K562 (cell line): ENCODE measurements around the gene EYA2. TPM values are rescaled to one million over a fixed set of nuclear protein-coding genes. Genes with fewer than 3 reads are reported as not detected.

Experiments
- ATAC-seq: fragments of 200-7000 bp; cut with Tn5 transposase; 3 replicates; pipeline ENCODE4 v1.9.1; 2020; ENCODE audit warnings: moderate library complexity
- BruUV-seq: library from RNA; stranded (reverse); fragments of 400-500 nt; replicated peaks from 2 replicates; lab custom pipeline; 2021; lab: Mats Ljungman, UMichigan
- CTCF ChIA-PET: fragments of 300-600 bp; formaldehyde crosslinking; extraction: SDS; loops from one replicate; lab custom pipeline; 2021; ENCODE audit warnings: low intra/inter-chr PET ratio; lab: Yijun Ruan, JAX
- POLR2A ChIA-PET: fragments of 300-600, 350-650 bp; sonication (Branson Sonifier 250); formaldehyde crosslinking; extraction: SDS; loops from one replicate; lab custom pipeline; 2021; ENCODE audit warnings: antibody characterized with exemption, inconsistent platforms; lab: Yijun Ruan, JAX
- DNase-seq, 4 experiments: peaks; one replicate each; pipeline versions ENCODE4 v3.0.0 to v3.0.0-alpha.2; 2011 to 2018; ENCODE audit warnings: low spot score in 3 of 4, mixed read lengths in 3 of 4; ENCODE audit errors: extremely low read depth in 1 of 4
- FAIRE-seq: peaks from 2 replicates; lab custom pipeline; 2011; peaks lifted over from hg19 to GRCh38; lab: Jason Lieb, UNC
- H2AFZ ChIP-seq: 2 replicates; pipeline ENCODE4 v1.6.0; 2011; ENCODE audit warnings: low read depth, low read length, control low read depth, inconsistent platforms
- H3K27ac ChIP-seq: fragments of 200-600 bp; 3 replicates; pipeline ENCODE4 v1.8.0; 2011; ENCODE audit warnings: low read depth, mild to moderate bottlenecking, control low read depth, inconsistent platforms, low read length, moderate library complexity, mixed read lengths; ENCODE audit errors: extremely low read depth
- H3K27me3 ChIP-seq, 2 experiments: fragments of 300-600 bp in 1 of 2; 2 replicates in 1 of 2; 3 replicates in 1 of 2; pipeline versions ENCODE4 v1.6.0 to v1.8.0; 2011; ENCODE audit warnings: inconsistent platforms in 2 of 2, low read length in 2 of 2, mild to moderate bottlenecking in 1 of 2, mixed read lengths in 1 of 2, moderate library complexity in 1 of 2; ENCODE audit not compliant: control insufficient read depth in 2 of 2, insufficient read depth in 2 of 2
- H3K36me3 ChIP-seq: fragments of 300-600 bp; 3 replicates; pipeline ENCODE4 v1.8.0; 2011; ENCODE audit warnings: mild to moderate bottlenecking, low read length, inconsistent platforms; ENCODE audit not compliant: control insufficient read depth, insufficient read depth
- H3K4me1 ChIP-seq, 2 experiments: fragments of 200-600 bp in 1 of 2; replicated peaks in 1 of 2; 2 replicates in 1 of 2; 3 replicates in 1 of 2; pipeline versions ENCODE4 v1.5.1 to v1.8.0; 2011; ENCODE audit warnings: inconsistent platforms in 2 of 2, low read length in 2 of 2, mild to moderate bottlenecking in 1 of 2, mixed read lengths in 1 of 2, moderate library complexity in 1 of 2; ENCODE audit not compliant: control insufficient read depth in 2 of 2, insufficient read depth in 2 of 2
- H3K4me2 ChIP-seq: 2 replicates; pipeline ENCODE4 v1.6.1; 2011; ENCODE audit warnings: low read length, control low read depth, inconsistent platforms, mixed read lengths; ENCODE audit not compliant: insufficient read depth
- H3K4me3 ChIP-seq: fragments of 200-600 bp; sonication (generic), shearing (Covaris generic); 2 replicates; pipeline ENCODE4 v1.5.1; 2016; ENCODE audit warnings: control low read depth, inconsistent platforms
- H3K79me2 ChIP-seq: fragments of 200-600 bp; 3 replicates; pipeline ENCODE4 v1.8.0; 2011; ENCODE audit warnings: low read length, inconsistent platforms; ENCODE audit not compliant: control insufficient read depth, insufficient read depth
- H3K9ac ChIP-seq, 2 experiments: 2 replicates each; pipeline versions ENCODE4 v1.6.0 to v1.6.1; 2011; ENCODE audit warnings: low read depth in 2 of 2, low read length in 2 of 2, control low read depth in 1 of 2, inconsistent platforms in 1 of 2, mild to moderate bottlenecking in 1 of 2, mixed read lengths in 1 of 2; ENCODE audit not compliant: insufficient read depth in 1 of 2
- H3K9me1 ChIP-seq: one replicate; pipeline ENCODE4 v1.6.0; 2011; ENCODE audit warnings: inconsistent platforms, mild to moderate bottlenecking, low read length, moderate library complexity; ENCODE audit not compliant: control insufficient read depth, insufficient read depth
- H3K9me3 ChIP-seq: replicated peaks from 2 replicates; pipeline ENCODE4 v1.5.1; 2011; ENCODE audit warnings: low read depth, low read length, inconsistent platforms; ENCODE audit not compliant: control insufficient read depth, insufficient read depth
- H4K20me1 ChIP-seq: replicated peaks from 2 replicates; pipeline ENCODE4 v1.6.1; 2011; ENCODE audit warnings: low read length, inconsistent platforms, mixed read lengths; ENCODE audit not compliant: control insufficient read depth, insufficient read depth
- CEBPZ ChIP-seq: fragments of 150-350 bp; IDR thresholded peaks from 2 replicates; pipeline ENCODE4 v1.6.1; 2014; ENCODE audit warnings: low read depth, mild to moderate bottlenecking, low read length, borderline replicate concordance
- EP300 ChIP-seq: IDR thresholded peaks from 2 replicates; pipeline ENCODE4 v1.6.1; 2012; ENCODE audit warnings: low read length, improper control_type of control experiment
- HMG20A ChIP-seq: fragments of 450-650 bp; formaldehyde crosslinking; conservative IDR thresholded peaks from 2 replicates; pipeline ENCODE4 v1.4.0; 2020; ENCODE audit warnings: mild to moderate bottlenecking, mixed read lengths
- HNRNPH1 ChIP-seq: fragments of 200-400 bp; formaldehyde crosslinking; optimal IDR thresholded peaks from 2 replicates; pipeline ENCODE3; 2017; ENCODE audit warnings: low read depth, mild to moderate bottlenecking, low read length, moderate library complexity
- HOMEZ ChIP-seq: fragments of 250-450 bp; sonication (Bioruptor Pico); IDR thresholded peaks from 2 replicates; pipeline ENCODE4 v1.4.0; 2020; ENCODE audit warnings: mild to moderate bottlenecking, moderate library complexity
- PRDM10 ChIP-seq: fragments of 450-650 bp; IDR thresholded peaks from 2 replicates; pipeline ENCODE4 v1.6.1; 2018; ENCODE audit not compliant: partially characterized antibody
- PURB ChIP-seq: sonication (generic); formaldehyde crosslinking; IDR thresholded peaks from 2 replicates; pipeline ENCODE4 v1.9.0; 2021; ENCODE audit warnings: low read depth, mild to moderate bottlenecking, missing genetic modification reagents
- ZNF3 ChIP-seq: fragments of 250-450 bp; sonication (Bioruptor Pico); IDR thresholded peaks from 2 replicates; pipeline ENCODE4 v1.5.0; 2021; ENCODE audit warnings: mild to moderate bottlenecking, moderate library complexity
- ZNF395 ChIP-seq: fragments of 200-800 bp; sonication (Bioruptor generic); IDR thresholded peaks from 2 replicates; pipeline ENCODE4 v1.6.1; 2017; ENCODE audit warnings: missing genetic modification characterization, missing compliant biosample characterization
- WGBS: fragments of 100-300 bp; shearing (Covaris generic); methylation state at CpG from one replicate; pipeline ENCODE4 v1.1.6; 2016; ENCODE audit warnings: low coverage, mixed read lengths; ENCODE audit not compliant: insufficient coverage; ENCODE audit errors: missing lambda C conversion rate; 5-methylcytosine and 5-hydroxymethylcytosine counted together
- in situ Hi-C: fragments of 300-500 bp; cut with MboI; formaldehyde crosslinking; loops from 4 replicates; pipeline ENCODE4 v1.15.0; 2018; ENCODE audit warnings: inconsistent platforms, mixed read lengths
- intact Hi-C: fragments of 100-400 bp; cut with micrococcal nuclease; formaldehyde crosslinking; loops from 2 replicates; pipeline ENCODE4 v1.14.2; 2022
- polyA plus RNA-seq, 8 experiments: library from polyadenylated mRNA; depleted of rRNA in 4 of 8; stranded (reverse) in 5 of 8; unstranded in 3 of 8; fragments of >200 nt; fragmentation: Nextera tagmentation in 2 of 8; fragmentation: Illumina TruSeq in 1 of 8; extraction: Ambion mirVana in 2 of 8; extraction: Trizol in 1 of 8; gene quantifications; 2 replicates each; pipeline versions ENCODE4 v1.2.1 to v1.2.3, GENCODE V29; 2011 to 2014; ENCODE audit warnings: inconsistent platforms in 1 of 8, missing spikeins in 1 of 8
- total RNA-seq, 7 experiments: library from RNA; depleted of rRNA in 6 of 7; stranded (reverse); fragments of >200 nt in 6 of 7; fragmentation: Illumina TruSeq in 2 of 7; extraction: Trizol in 2 of 7; gene quantifications; 2 replicates each; pipeline versions ENCODE4 v1.2.1 to v1.2.3, GENCODE V29; 2011 to 2021; ENCODE audit warnings: low replicate concordance in 1 of 7

The EYA2 gene
- total and polyA plus RNA-seq, 9 of the 15 experiments (the other 6 are each of a cell fraction or from before 2014, with no cell fraction given): 0.03 TPM; not detected in 8

GRCh38 chr20:46974669-46975434 is 80.2 kb downstream of the EYA2 start (continued):
- TF ChIP-seq CEBPZ: no peak
- TF ChIP-seq EP300: no peak
- no peak for TF ChIP-seq ZNF395 (CRISPR knock-in tag)

- in situ Hi-C loops (no loop called here), intact Hi-C loops (no loop called here)
- Histone ChIP-seq H3K9ac (no peak overlapping the region), H3K9me1 (no peaks in the 10 kb centered on the region), H3K4me1 (no peaks in the 10 kb centered on the region), H3K79me2 (no peaks in the 10 kb centered on the region), H3K36me3 (no peaks in the 10 kb centered on the region), H3K27me3 (peaks cover 11 to 18% of the 10 kb centered on the region in 2 experiments; a peak in 2 of 5 replicates), H3K9me3 (no peaks in the 10 kb centered on the region), H3K4me3 (no peak overlapping the region), H3K4me2 (no peak overlapping the region), H4K20me1 (no peaks in the 10 kb centered on the region), H3K27ac (no peak overlapping the region), H2AFZ (no peak overlapping the region)
- ChIA-PET POLR2A (interaction anchor here (0.7 kb wide), 1 partner anchor 9 kb away, joined by 3 read pairs; no protein-coding TSS in a partner anchor), CTCF (no interaction called here)
- WGBS: 5% methylated on average over 6 of the region's 6 CpGs
- DNase-seq (no peak), FAIRE-seq (no peak), ATAC-seq (no peak)
- BruUV-seq: no TSS peak
- no peak for TF ChIP-seq ZNF3
- no peak for TF ChIP-seq PRDM10
- TF ChIP-seq HNRNPH1: no peak
- no peak for TF ChIP-seq HOMEZ (CRISPR knock-in tag)
- no peak for TF ChIP-seq HMG20A (CRISPR knock-in tag)
- TF ChIP-seq PURB (CRISPR knock-in tag): no peak
Measured at GRCh38 chr20:46975976-46976375, 81.3 kb downstream of the EYA2 start.
